ENCODE measurements around the gene MPHOSPH9. TPM values are rescaled to one million over a fixed set of nuclear protein-coding genes. Genes with fewer than 3 reads are reported as not detected.

Gene MPHOSPH9
- total RNA-seq, 1 experiment from 2014 or later, result 47.5 TPM

DNA sequence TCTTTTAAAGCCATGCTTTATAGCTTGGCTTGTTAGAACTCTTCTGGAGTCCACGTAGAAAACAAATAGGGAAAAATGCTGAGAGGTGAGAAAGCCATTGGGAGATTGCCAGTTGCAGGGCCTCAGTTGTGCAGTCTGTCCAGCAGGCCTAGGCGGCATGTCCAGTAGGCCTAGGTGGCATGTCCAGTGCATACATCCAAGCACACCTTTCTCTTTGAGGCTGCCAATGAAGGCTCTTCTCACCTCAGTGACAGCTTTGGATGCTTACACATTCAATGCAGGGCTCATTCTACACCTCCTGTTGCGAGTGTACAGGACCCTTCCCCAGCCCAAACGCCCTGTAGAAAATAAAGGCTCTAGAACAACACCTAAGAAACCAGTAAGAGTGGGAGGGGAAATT, 25.7 kb upstream of the MPHOSPH9 start:
- CTCF ChIA-PET, result no interaction called here
- POLR2A ChIA-PET, result interaction anchor here (0.6 to 0.7 kb wide), 2 partner anchors 20 to 153 kb away, joined by 3 to 6 read pairs; no protein-coding TSS in a partner anchor
- TF ChIP-seq SP1 (CRISPR knock-in tag; conservative IDR thresholded peaks at IDR 0.05), result no peak
- TF ChIP-seq NR3C1 (CRISPR knock-in tag; conservative IDR thresholded peaks at IDR 0.05; ENCODE audit: low read depth), result no peak
- TF ChIP-seq, protein P1, sequence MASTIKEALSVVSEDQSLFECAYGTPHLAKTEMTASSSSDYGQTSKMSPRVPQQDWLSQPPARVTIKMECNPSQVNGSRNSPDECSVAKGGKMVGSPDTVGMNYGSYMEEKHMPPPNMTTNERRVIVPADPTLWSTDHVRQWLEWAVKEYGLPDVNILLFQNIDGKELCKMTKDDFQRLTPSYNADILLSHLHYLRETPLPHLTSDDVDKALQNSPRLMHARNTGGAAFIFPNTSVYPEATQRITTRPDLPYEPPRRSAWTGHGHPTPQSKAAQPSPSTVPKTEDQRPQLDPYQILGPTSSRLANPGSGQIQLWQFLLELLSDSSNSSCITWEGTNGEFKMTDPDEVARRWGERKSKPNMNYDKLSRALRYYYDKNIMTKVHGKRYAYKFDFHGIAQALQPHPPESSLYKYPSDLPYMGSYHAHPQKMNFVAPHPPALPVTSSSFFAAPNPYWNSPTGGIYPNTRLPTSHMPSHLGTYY (CRISPR knock-in tag; IDR thresholded peaks at IDR 0.05), result no peak
- Mint-ChIP-seq H3K4me1 (peaks cover 13% of the 10 kb centered on the region), H3K27me3 (ENCODE audit: low read depth) (no peaks in the 10 kb centered on the region), H3K4me3 (no peak overlapping the region), H3K27ac (no peak overlapping the region; the same call in 1 of the 2 replicates), H3K9me3 (no peaks in the 10 kb centered on the region), H3K36me3 (peaks cover 69% of the 10 kb centered on the region)
- DNase-seq (ENCODE audit: low spot score) (no peak), ATAC-seq (no peak)

DNA sequence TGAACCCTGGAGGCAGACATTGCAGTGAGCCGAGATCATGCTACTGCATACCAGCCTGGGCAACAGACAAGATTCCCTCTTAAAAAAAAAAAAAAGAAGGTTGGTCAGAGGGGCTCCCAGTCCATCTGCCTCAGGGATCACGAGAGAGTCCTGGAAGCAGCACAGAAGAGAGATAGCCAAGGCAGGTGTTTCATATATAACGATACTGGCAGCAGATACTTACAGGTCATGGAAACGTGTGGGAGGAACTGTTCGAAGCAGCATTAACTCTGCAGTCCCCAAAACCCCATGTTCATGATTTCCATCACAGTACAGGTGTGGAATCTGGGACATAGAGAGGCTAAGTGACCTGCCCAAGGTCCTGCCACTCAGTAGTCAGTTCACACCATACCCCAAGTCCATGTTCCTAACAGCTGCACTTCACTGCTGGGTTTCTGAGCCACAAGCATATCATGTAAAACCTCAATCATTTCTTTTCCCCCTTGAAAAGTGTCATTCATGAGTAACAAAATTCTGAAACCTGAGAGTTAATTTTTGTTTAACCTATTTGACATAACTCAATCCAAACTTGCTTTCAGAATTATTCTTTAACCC, 22.0 kb upstream of the MPHOSPH9 start:
- Mint-ChIP-seq H3K4me1 (peaks cover 14% of the 10 kb centered on the region), H3K27me3 (ENCODE audit: low read depth) (no peaks in the 10 kb centered on the region), H3K9me3 (peaks cover 9% of the 10 kb centered on the region), H3K4me3 (no peak overlapping the region), H3K36me3 (peaks cover 54% of the 10 kb centered on the region), H3K27ac (no peak overlapping the region)
- CTCF ChIA-PET, result interaction anchor here (1.1 kb wide), 1 partner anchor 13 kb away, joined by 4 read pairs; no protein-coding TSS in a partner anchor
- DNase-seq (ENCODE audit: low spot score) (no peak), ATAC-seq (no peak)
- POLR2A ChIA-PET, result no interaction called here
- TF ChIP-seq NR1H2 (CRISPR knock-in tag; IDR thresholded peaks at IDR 0.05), result no peak
- no peak for TF ChIP-seq CREM (CRISPR knock-in tag; IDR thresholded peaks at IDR 0.05)
- TF ChIP-seq, protein P2, sequence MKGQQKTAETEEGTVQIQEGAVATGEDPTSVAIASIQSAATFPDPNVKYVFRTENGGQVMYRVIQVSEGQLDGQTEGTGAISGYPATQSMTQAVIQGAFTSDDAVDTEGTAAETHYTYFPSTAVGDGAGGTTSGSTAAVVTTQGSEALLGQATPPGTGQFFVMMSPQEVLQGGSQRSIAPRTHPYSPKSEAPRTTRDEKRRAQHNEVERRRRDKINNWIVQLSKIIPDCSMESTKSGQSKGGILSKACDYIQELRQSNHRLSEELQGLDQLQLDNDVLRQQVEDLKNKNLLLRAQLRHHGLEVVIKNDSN (CRISPR knock-in tag; IDR thresholded peaks at IDR 0.05), result no peak
- TF ChIP-seq, protein P3, sequence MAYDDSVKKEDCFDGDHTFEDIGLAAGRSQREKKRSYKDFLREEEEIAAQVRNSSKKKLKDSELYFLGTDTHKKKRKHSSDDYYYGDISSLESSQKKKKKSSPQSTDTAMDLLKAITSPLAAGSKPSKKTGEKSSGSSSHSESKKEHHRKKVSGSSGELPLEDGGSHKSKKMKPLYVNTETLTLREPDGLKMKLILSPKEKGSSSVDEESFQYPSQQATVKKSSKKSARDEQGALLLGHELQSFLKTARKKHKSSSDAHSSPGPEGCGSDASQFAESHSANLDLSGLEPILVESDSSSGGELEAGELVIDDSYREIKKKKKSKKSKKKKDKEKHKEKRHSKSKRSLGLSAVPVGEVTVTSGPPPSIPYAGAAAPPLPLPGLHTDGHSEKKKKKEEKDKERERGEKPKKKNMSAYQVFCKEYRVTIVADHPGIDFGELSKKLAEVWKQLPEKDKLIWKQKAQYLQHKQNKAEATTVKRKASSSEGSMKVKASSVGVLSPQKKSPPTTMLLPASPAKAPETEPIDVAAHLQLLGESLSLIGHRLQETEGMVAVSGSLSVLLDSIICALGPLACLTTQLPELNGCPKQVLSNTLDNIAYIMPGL (CRISPR knock-in tag; IDR thresholded peaks at IDR 0.05), result no peak
- TF ChIP-seq, protein P4, sequence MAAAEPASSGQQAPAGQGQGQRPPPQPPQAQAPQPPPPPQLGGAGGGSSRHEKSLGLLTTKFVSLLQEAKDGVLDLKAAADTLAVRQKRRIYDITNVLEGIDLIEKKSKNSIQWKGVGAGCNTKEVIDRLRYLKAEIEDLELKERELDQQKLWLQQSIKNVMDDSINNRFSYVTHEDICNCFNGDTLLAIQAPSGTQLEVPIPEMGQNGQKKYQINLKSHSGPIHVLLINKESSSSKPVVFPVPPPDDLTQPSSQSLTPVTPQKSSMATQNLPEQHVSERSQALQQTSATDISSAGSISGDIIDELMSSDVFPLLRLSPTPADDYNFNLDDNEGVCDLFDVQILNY (CRISPR knock-in tag; IDR thresholded peaks at IDR 0.05), result no peak
- TF ChIP-seq SP1 (CRISPR knock-in tag; conservative IDR thresholded peaks at IDR 0.05), result no peak
- TF ChIP-seq ETV6 (CRISPR knock-in tag; IDR thresholded peaks at IDR 0.05), result no peak
- TF ChIP-seq FOXK1 (CRISPR knock-in tag; IDR thresholded peaks at IDR 0.05), result no peak
- TF ChIP-seq, protein P5, sequence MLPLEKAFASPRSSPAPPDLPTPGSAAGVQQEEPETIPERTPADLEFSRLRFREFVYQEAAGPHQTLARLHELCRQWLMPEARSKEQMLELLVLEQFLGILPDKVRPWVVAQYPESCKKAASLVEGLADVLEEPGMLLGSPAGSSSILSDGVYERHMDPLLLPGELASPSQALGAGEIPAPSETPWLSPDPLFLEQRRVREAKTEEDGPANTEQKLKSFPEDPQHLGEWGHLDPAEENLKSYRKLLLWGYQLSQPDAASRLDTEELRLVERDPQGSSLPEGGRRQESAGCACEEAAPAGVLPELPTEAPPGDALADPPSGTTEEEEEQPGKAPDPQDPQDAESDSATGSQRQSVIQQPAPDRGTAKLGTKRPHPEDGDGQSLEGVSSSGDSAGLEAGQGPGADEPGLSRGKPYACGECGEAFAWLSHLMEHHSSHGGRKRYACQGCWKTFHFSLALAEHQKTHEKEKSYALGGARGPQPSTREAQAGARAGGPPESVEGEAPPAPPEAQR (CRISPR knock-in tag; IDR thresholded peaks at IDR 0.05), result no peak
- TF ChIP-seq, protein P6, sequence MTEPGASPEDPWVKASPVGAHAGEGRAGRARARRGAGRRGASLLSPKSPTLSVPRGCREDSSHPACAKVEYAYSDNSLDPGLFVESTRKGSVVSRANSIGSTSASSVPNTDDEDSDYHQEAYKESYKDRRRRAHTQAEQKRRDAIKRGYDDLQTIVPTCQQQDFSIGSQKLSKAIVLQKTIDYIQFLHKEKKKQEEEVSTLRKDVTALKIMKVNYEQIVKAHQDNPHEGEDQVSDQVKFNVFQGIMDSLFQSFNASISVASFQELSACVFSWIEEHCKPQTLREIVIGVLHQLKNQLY (CRISPR knock-in tag; IDR thresholded peaks at IDR 0.05), result no peak
- TF ChIP-seq CREB1 (CRISPR knock-in tag; IDR thresholded peaks at IDR 0.05), result no peak
- no peak for TF ChIP-seq SMAD3 (CRISPR knock-in tag; IDR thresholded peaks at IDR 0.05; ENCODE audit: borderline replicate concordance)
- TF ChIP-seq, protein P7, sequence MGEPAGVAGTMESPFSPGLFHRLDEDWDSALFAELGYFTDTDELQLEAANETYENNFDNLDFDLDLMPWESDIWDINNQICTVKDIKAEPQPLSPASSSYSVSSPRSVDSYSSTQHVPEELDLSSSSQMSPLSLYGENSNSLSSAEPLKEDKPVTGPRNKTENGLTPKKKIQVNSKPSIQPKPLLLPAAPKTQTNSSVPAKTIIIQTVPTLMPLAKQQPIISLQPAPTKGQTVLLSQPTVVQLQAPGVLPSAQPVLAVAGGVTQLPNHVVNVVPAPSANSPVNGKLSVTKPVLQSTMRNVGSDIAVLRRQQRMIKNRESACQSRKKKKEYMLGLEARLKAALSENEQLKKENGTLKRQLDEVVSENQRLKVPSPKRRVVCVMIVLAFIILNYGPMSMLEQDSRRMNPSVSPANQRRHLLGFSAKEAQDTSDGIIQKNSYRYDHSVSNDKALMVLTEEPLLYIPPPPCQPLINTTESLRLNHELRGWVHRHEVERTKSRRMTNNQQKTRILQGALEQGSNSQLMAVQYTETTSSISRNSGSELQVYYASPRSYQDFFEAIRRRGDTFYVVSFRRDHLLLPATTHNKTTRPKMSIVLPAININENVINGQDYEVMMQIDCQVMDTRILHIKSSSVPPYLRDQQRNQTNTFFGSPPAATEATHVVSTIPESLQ (CRISPR knock-in tag; IDR thresholded peaks at IDR 0.05), result no peak
- no peak for TF ChIP-seq ZBTB21 (CRISPR knock-in tag; IDR thresholded peaks at IDR 0.05; ENCODE audit: borderline replicate concordance)
- no peak for TF ChIP-seq ATF1 (CRISPR knock-in tag; IDR thresholded peaks at IDR 0.05)
- no peak for TF ChIP-seq PRRX2 (CRISPR knock-in tag; IDR thresholded peaks at IDR 0.05)
- TF ChIP-seq, protein P8, sequence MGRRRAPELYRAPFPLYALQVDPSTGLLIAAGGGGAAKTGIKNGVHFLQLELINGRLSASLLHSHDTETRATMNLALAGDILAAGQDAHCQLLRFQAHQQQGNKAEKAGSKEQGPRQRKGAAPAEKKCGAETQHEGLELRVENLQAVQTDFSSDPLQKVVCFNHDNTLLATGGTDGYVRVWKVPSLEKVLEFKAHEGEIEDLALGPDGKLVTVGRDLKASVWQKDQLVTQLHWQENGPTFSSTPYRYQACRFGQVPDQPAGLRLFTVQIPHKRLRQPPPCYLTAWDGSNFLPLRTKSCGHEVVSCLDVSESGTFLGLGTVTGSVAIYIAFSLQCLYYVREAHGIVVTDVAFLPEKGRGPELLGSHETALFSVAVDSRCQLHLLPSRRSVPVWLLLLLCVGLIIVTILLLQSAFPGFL (CRISPR knock-in tag; IDR thresholded peaks at IDR 0.05; ENCODE audit: borderline replicate concordance), result no peak
- no peak for TF ChIP-seq IRF2 (CRISPR knock-in tag; IDR thresholded peaks at IDR 0.05; ENCODE audit: borderline replicate concordance, low read depth)
- TF ChIP-seq ZNF138 (CRISPR knock-in tag; conservative IDR thresholded peaks at IDR 0.05), result no peak
